Colonic mucosa (tissue), 4 donors: ENCODE measurements around the gene RNASEH1. TPM values are rescaled to one million over a fixed set of nuclear protein-coding genes. Genes with fewer than 3 reads are reported as not detected.

ENCODE experiments used
- DNase-seq: peaks from one replicate; pipeline ENCODE4 v3.0.0-alpha.2; 2020
- H3K27ac ChIP-seq: fragments of 200-600 bp; one replicate; pipeline ENCODE4 v1.8.0; 2021
- H3K27me3 ChIP-seq: fragments of 200-600 bp; one replicate; pipeline ENCODE4 v1.8.0; 2021
- H3K36me3 ChIP-seq: fragments of 200-600 bp; one replicate; pipeline ENCODE4 v1.8.0; 2021
- H3K4me1 ChIP-seq: fragments of 200-600 bp; one replicate; pipeline ENCODE4 v1.8.0; 2021; ENCODE audit warnings: mild to moderate bottlenecking
- H3K4me3 ChIP-seq: fragments of 200-600 bp; one replicate; pipeline ENCODE4 v1.8.0; 2021
- H3K9ac ChIP-seq, 2 donors: one replicate each; pipeline ENCODE4 v1.7.0; 2013; ENCODE audit warnings: control low read depth in 2 of 2, low read depth in 2 of 2, low read length in 2 of 2
- H3K9me3 ChIP-seq: fragments of 200-600 bp; one replicate; pipeline ENCODE4 v1.8.0; 2021
- intact Hi-C: fragments of 100-400 bp; cut with DNase I; formaldehyde crosslinking; loops from one replicate; pipeline ENCODE4 v1.14.1; 2022
- total RNA-seq, 2 donors: library from RNA; stranded (reverse); fragmentation: NEBNext Ultra II Directional in 1 of 2; extraction: Animal tissue kit (Norgen Biotek cat#: 25700) in 1 of 2; gene quantifications; one replicate each; pipeline ENCODE4 v1.2.1, GENCODE V29; 2021
- TF ChIP-seq, protein P1 (sequence below): fragments of 200-600 bp; IDR thresholded peaks from one replicate; pipeline ENCODE4 v1.8.0; 2022; ENCODE audit warnings: antibody characterized with exemption, mild to moderate bottlenecking
- donor health status: healthy.
- donor health status: DM: no; HTN: no; CAD: no.
- donor health status: DM: no; HTN: no; CAD: no.

Gene RNASEH1
- total RNA-seq, 2 donors from 2014 or later, result 13.3 to 18.8 TPM

GRCh38 chr2:3604207-3604877 lies 46.2 kb upstream of the RNASEH1 start:
- H3K27me3 ChIP-seq, result no peaks in the 10 kb centered on the region
- H3K4me3 ChIP-seq, result no peak overlapping the region
- H3K4me1 ChIP-seq, result no peaks in the 10 kb centered on the region
- peak; percentile 13 for DNase-seq
- H3K9me3 ChIP-seq, result no peaks in the 10 kb centered on the region
- H3K36me3 ChIP-seq, result no peaks in the 10 kb centered on the region
- intact Hi-C loops, result no loop called here
- no peak overlapping the region for H3K27ac ChIP-seq
- TF ChIP-seq, protein P1, sequence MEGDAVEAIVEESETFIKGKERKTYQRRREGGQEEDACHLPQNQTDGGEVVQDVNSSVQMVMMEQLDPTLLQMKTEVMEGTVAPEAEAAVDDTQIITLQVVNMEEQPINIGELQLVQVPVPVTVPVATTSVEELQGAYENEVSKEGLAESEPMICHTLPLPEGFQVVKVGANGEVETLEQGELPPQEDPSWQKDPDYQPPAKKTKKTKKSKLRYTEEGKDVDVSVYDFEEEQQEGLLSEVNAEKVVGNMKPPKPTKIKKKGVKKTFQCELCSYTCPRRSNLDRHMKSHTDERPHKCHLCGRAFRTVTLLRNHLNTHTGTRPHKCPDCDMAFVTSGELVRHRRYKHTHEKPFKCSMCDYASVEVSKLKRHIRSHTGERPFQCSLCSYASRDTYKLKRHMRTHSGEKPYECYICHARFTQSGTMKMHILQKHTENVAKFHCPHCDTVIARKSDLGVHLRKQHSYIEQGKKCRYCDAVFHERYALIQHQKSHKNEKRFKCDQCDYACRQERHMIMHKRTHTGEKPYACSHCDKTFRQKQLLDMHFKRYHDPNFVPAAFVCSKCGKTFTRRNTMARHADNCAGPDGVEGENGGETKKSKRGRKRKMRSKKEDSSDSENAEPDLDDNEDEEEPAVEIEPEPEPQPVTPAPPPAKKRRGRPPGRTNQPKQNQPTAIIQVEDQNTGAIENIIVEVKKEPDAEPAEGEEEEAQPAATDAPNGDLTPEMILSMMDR, result no peak
- H3K9ac ChIP-seq, result no peak overlapping the region

- intact Hi-C loops, result no loop called here
- H3K27me3 ChIP-seq, result no peaks in the 10 kb centered on the region
- TF ChIP-seq, protein P1, result no peak
- no peaks in the 10 kb centered on the region for H3K9me3 ChIP-seq
- no peaks in the 10 kb centered on the region for H3K36me3 ChIP-seq
- DNase-seq, result no peak
- H3K27ac ChIP-seq, result no peak overlapping the region
- H3K9ac ChIP-seq, result no peak overlapping the region
- no peaks in the 10 kb centered on the region for H3K4me1 ChIP-seq
- H3K4me3 ChIP-seq, result no peak overlapping the region
Measured at GRCh38 chr2:3603536-3604206, 45.5 kb upstream of the RNASEH1 start.

- DNase-seq, result no peak
- no peaks in the 10 kb centered on the region for H3K27me3 ChIP-seq
- TF ChIP-seq, protein P1, result no peak
- H3K36me3 ChIP-seq, result no peaks in the 10 kb centered on the region
- intact Hi-C loops, result no loop called here
- H3K9me3 ChIP-seq, result no peaks in the 10 kb centered on the region
- H3K4me3 ChIP-seq, result no peak overlapping the region
- no peak overlapping the region for H3K9ac ChIP-seq
- no peaks in the 10 kb centered on the region for H3K4me1 ChIP-seq
- H3K27ac ChIP-seq, result no peak overlapping the region
Measured at GRCh38 chr2:3602553-3603339, 44.6 kb upstream of the RNASEH1 start.

- DNase-seq, result no peak
- TF ChIP-seq, protein P1, result no peak
- intact Hi-C loops, result no loop called here
Measured at GRCh38 chr2:3601561-3602271, 43.6 kb upstream of the RNASEH1 start.

GRCh38 chr2:3600256-3600855 lies 42.2 kb upstream of the RNASEH1 start:
- Histone ChIP-seq H3K27me3 (no peaks in the 10 kb centered on the region), H3K4me1 (no peaks in the 10 kb centered on the region), H3K9me3 (no peaks in the 10 kb centered on the region), H3K9ac (no peak overlapping the region), H3K4me3 (no peak overlapping the region), H3K36me3 (no peaks in the 10 kb centered on the region), H3K27ac (no peak overlapping the region)
- TF ChIP-seq, protein P1, result no peak
- DNase-seq, result no peak
- intact Hi-C loops, result no loop called here

More at GRCh38 chr2:3601561-3602271, 43.6 kb upstream of the RNASEH1 start:
- H3K4me3 ChIP-seq, result no peak overlapping the region
- no peaks in the 10 kb centered on the region for H3K9me3 ChIP-seq
- no peak overlapping the region for H3K27ac ChIP-seq
- H3K27me3 ChIP-seq, result no peaks in the 10 kb centered on the region
- H3K36me3 ChIP-seq, result no peaks in the 10 kb centered on the region
- no peaks in the 10 kb centered on the region for H3K4me1 ChIP-seq
- H3K9ac ChIP-seq, result no peak overlapping the region
